Measurements from ENCODE around the gene OIP5.
A peak's percentile ranks its signal among the peaks of the same experiment; 100 is the strongest.
"Not testable (repeated sequence)": the region's sequence is repeated elsewhere in the genome, so short reads cannot be mapped to it uniquely, and the experiment has no call there.

Gene OIP5

DNA sequence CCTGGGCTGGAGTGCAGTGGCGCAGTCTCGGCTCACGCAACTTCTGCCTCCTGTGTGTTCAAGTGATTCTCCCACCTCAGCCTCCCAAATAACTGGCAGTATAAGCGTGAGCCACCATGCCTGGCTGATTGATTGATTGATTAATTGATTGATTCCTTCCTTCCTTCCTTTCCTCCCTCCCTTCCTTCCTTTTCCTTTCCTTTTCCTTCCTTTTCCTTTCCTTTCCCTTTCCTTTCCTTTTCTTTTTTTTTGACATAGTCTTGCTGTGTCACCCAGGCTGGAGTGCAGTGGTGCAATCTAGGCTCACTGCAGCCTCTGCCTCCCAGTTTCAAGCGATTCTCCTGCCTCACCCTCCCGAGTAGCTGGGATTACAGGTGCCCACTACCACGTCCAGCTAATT is 71.5 kb downstream of the OIP5 start:
- H3K4me3 ChIP-seq (ENCODE audit: low read length in 2 of 2); H3K27ac ChIP-seq (ENCODE audit: low read depth in 2 of 2, low read length in 2 of 2); H3K9ac ChIP-seq (ENCODE audit: low read depth in 1 of 2, low read length in 2 of 2); H3K9me3 ChIP-seq (ENCODE audit: control insufficient read depth in 2 of 2, low read length in 2 of 2); H3K27me3 ChIP-seq (ENCODE audit: control insufficient read depth in 2 of 2, insufficient read depth in 2 of 2, low read length in 2 of 2): not testable (repeated sequence)
- Histone ChIP-seq H3K4me1 (ENCODE audit: control insufficient read depth in 2 of 2, insufficient read depth in 2 of 2, low read length in 2 of 2) (peaks cover 15 to 26% of the 10 kb centered on the region in 2 donors), H3K36me3 (ENCODE audit: control insufficient read depth in 2 of 2, insufficient read depth in 2 of 2, low read length in 2 of 2) (peaks cover 30 to 35% of the 10 kb centered on the region in 2 donors)

DNA sequence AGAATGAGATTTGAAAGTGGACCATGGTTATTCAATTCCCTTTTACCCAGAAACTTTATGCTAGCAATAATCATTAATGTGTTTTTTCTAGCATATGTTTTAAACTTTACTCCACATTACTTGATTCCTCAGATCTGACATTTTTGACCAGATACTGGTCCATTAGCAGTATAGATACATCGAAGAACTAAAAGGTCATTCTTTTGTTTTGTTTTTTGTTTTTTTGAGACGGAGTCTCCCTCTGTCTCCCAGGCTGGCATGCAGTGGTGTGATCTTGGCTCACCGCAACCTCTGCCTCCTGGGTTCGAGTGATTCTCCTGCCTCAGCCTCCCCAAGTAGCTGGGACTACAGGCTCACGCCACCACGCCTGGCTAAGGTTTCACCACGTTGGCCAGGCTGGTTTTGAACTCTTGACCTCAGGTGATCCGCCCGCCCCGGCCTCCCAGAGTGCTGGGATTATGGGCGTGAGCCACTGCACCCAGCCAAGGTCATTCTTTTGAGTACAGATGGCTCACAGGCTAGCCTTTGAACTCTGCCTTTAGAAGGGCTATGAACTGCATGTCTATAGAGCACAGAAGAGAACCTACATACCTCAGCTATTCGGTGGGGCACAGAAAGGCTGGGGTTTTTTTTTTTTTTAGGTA is 72.7 kb downstream of the OIP5 start:
- no peak overlapping the region for H3K9ac ChIP-seq (ENCODE audit: low read depth in 1 of 2, low read length in 2 of 2)
- H3K4me3 ChIP-seq (ENCODE audit: low read length in 2 of 2) = no peak overlapping the region
- H3K27ac ChIP-seq (ENCODE audit: low read depth in 2 of 2, low read length in 2 of 2) = peak overlapping the region; percentile 79 to 83
- H3K36me3 ChIP-seq (ENCODE audit: control insufficient read depth in 2 of 2, insufficient read depth in 2 of 2, low read length in 2 of 2) = peaks cover 25 to 32% of the 10 kb centered on the region in 2 donors
- peaks cover 16 to 28% of the 10 kb centered on the region in 2 donors for H3K4me1 ChIP-seq (ENCODE audit: control insufficient read depth in 2 of 2, insufficient read depth in 2 of 2, low read length in 2 of 2)
- no peaks in the 10 kb centered on the region for H3K9me3 ChIP-seq (ENCODE audit: control insufficient read depth in 2 of 2, low read length in 2 of 2)
- H3K27me3 ChIP-seq (ENCODE audit: control insufficient read depth in 2 of 2, insufficient read depth in 2 of 2, low read length in 2 of 2) = no peaks in the 10 kb centered on the region
